ENCODE measurements around the gene TBL3. TPM values are rescaled to one million over a fixed set of nuclear protein-coding genes. Genes with fewer than 3 reads are reported as not detected.

The TBL3 gene
- total RNA-seq, 1 experiment from 2014 or later, result 51.3 TPM

DNA sequence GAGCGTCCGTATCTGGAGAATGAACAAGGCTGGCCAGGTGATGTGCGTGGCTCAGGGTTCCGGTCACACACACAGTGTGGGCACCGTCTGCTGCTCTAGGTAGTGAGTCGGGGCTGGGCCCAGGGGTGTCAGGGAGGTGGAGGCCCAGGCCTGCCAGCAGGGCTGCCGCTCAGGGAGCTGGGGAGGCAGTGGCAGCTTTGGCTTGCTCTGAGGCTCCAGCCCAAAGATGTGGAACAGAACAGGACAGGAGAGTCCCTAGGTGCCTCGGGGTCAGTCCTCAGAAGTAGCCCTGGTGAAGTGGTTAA lies 4.3 kb downstream of the TBL3 start:
- Histone ChIP-seq H4K20me1 (ENCODE audit: insufficient read depth) (peaks cover 12% of the 10 kb centered on the region; the same call in 1 of the 2 replicates), H3K4me2 (no peak overlapping the region), H3K9me2 (ENCODE audit: insufficient read depth) (no peaks in the 10 kb centered on the region), H3K27me3 (ENCODE audit: insufficient read depth, low read depth) (no peaks in the 10 kb centered on the region), H3F3A (ENCODE audit: insufficient read depth, low read depth) (peaks cover 37% of the 10 kb centered on the region; the same call in 1 of the 2 replicates), H3K9me3 (ENCODE audit: insufficient read depth, low read depth) (no peaks in the 10 kb centered on the region), H3K36me3 (ENCODE audit: low read depth) (peaks cover 3% of the 10 kb centered on the region; the same call in 1 of the 2 replicates), H3K79me2 (ENCODE audit: low read depth) (peaks cover 25% of the 10 kb centered on the region), H3K4me1 (replicated peaks; ENCODE audit: insufficient read depth) (peaks cover 36% of the 10 kb centered on the region), H3K4me3 (no peak overlapping the region), H2AFZ (no peak overlapping the region), H3K27ac (no peak overlapping the region)
- DNase-seq, result no peak
- intact Hi-C loops (cut with micrococcal nuclease; ENCODE audit: unreplicated experiment), result no loop called here
- POLR2A ChIA-PET (ENCODE audit: unreplicated experiment), result no interaction called here
- CTCF ChIA-PET, result no interaction called here
- BruUV-seq (replicated peaks), result no TSS peak
- TF ChIP-seq EZH2 (IDR thresholded peaks at IDR 0.05; ENCODE audit: low read depth), result no peak

DNA sequence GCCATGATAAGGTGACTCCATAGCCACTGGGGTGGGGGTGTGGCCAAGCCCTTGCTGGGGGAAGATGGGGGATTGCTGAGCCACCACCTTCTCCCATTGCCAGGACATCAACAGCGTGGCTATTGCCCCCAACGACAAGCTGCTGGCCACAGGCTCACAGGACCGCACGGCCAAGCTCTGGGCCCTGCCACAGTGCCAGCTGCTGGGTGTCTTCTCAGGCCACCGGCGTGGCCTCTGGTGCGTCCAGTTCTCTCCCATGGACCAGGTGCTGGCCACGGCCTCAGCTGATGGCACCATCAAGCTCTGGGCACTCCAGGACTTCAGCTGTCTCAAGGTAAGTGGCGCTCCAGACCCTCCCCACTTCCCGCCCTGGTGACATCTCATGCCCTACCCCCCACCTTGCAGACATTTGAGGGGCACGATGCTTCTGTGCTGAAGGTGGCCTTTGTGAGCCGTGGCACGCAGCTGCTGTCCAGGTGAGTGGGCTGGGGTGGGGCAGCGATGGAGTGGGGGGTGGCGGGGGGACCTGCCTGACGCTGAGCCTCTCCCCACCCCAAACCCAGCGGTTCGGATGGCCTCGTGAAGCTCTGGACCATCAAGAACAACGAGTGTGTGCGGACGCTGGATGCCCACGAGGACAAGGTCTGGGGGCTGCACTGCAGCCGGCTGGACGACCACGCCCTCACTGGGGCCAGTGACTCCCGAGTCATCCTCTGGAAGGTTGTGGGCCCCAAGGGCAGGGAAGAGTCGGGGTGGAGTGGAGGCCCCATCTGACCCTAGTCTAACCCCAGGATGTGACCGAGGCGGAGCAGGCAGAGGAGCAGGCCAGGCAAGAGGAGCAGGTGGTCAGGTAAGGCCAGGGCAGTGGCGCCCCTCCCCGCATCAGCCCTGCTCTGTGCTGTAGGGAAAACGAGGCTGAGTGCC lies 5.4 kb downstream of the TBL3 start:
- Histone ChIP-seq H3K9me2 (ENCODE audit: insufficient read depth) (no peaks in the 10 kb centered on the region), H3K4me2 (no peak overlapping the region), H3K9me3 (ENCODE audit: insufficient read depth, low read depth) (no peaks in the 10 kb centered on the region), H3K79me2 (ENCODE audit: low read depth) (peaks cover 21% of the 10 kb centered on the region), H3K27me3 (ENCODE audit: insufficient read depth, low read depth) (no peaks in the 10 kb centered on the region), H3K4me1 (replicated peaks; ENCODE audit: insufficient read depth) (peaks cover 46% of the 10 kb centered on the region), H3K27ac (no peak overlapping the region), H2AFZ (no peak overlapping the region), H3K4me3 (no peak overlapping the region), H3K36me3 (ENCODE audit: low read depth) (peaks cover 3% of the 10 kb centered on the region; the same call in 1 of the 2 replicates), H3F3A (ENCODE audit: insufficient read depth, low read depth) (peaks cover 42% of the 10 kb centered on the region), H4K20me1 (ENCODE audit: insufficient read depth) (peaks cover 12% of the 10 kb centered on the region; the same call in 1 of the 2 replicates)
- CTCF ChIA-PET, result interaction anchor here (0.6 kb wide), 1 partner anchor 574 kb away, joined by 4 read pairs; no protein-coding TSS in a partner anchor
- intact Hi-C loops (cut with micrococcal nuclease; ENCODE audit: unreplicated experiment), result no loop called here
- TF ChIP-seq, protein P1, sequence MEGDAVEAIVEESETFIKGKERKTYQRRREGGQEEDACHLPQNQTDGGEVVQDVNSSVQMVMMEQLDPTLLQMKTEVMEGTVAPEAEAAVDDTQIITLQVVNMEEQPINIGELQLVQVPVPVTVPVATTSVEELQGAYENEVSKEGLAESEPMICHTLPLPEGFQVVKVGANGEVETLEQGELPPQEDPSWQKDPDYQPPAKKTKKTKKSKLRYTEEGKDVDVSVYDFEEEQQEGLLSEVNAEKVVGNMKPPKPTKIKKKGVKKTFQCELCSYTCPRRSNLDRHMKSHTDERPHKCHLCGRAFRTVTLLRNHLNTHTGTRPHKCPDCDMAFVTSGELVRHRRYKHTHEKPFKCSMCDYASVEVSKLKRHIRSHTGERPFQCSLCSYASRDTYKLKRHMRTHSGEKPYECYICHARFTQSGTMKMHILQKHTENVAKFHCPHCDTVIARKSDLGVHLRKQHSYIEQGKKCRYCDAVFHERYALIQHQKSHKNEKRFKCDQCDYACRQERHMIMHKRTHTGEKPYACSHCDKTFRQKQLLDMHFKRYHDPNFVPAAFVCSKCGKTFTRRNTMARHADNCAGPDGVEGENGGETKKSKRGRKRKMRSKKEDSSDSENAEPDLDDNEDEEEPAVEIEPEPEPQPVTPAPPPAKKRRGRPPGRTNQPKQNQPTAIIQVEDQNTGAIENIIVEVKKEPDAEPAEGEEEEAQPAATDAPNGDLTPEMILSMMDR (conservative IDR thresholded peaks at IDR 0.05), result no peak
- TF ChIP-seq EZH2 (IDR thresholded peaks at IDR 0.05; ENCODE audit: low read depth), result no peak
- POLR2A ChIA-PET (ENCODE audit: unreplicated experiment), result interaction anchor here (0.6 kb wide), 1 partner anchor 12 kb away, joined by 7 read pairs; the partner anchor contains the start of gene RPS2
- no peak for DNase-seq
- BruUV-seq (replicated peaks), result no TSS peak

DNA sequence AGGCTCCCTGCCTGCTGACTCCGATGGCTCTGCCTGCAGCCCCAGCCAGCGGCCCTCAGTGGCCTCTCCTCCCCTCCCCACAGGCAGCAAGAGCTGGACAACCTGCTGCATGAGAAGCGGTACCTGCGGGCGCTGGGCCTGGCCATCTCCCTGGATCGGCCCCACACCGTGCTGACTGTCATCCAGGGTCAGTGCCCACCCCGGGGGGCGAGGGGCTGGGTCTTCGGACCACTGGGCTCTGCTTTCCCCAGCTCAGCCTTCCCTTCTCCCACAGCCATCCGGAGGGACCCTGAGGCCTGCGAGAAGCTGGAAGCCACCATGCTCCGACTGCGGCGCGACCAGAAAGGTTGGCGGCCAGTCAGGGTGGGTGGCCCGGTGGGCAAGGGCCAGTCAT lies 6.0 kb downstream of the TBL3 start:
- no TSS peak for BruUV-seq (replicated peaks)
- Histone ChIP-seq H3K27ac (no peak overlapping the region), H3K4me2 (no peak overlapping the region), H3K36me3 (ENCODE audit: low read depth) (peaks cover 3% of the 10 kb centered on the region; the same call in 1 of the 2 replicates), H4K20me1 (ENCODE audit: insufficient read depth) (peaks cover 12% of the 10 kb centered on the region; the same call in 1 of the 2 replicates), H2AFZ (no peak overlapping the region), H3K4me3 (no peak overlapping the region), H3K9me3 (ENCODE audit: insufficient read depth, low read depth) (no peaks in the 10 kb centered on the region), H3K9me2 (ENCODE audit: insufficient read depth) (no peaks in the 10 kb centered on the region), H3K4me1 (replicated peaks; ENCODE audit: insufficient read depth) (peaks cover 50% of the 10 kb centered on the region), H3K27me3 (ENCODE audit: insufficient read depth, low read depth) (no peaks in the 10 kb centered on the region), H3K79me2 (ENCODE audit: low read depth) (peaks cover 15% of the 10 kb centered on the region), H3F3A (ENCODE audit: insufficient read depth, low read depth) (peaks cover 49% of the 10 kb centered on the region)
- intact Hi-C loops (cut with micrococcal nuclease; ENCODE audit: unreplicated experiment), result no loop called here
- ChIA-PET POLR2A (ENCODE audit: unreplicated experiment) (no interaction called here), CTCF (no interaction called here)
- TF ChIP-seq EZH2 (IDR thresholded peaks at IDR 0.05; ENCODE audit: low read depth), result no peak
- TF ChIP-seq, protein P1 (conservative IDR thresholded peaks at IDR 0.05), result no peak
- DNase-seq, result no peak
